ENCODE data around the gene ADRA1B.

The ADRA1B gene

DNA sequence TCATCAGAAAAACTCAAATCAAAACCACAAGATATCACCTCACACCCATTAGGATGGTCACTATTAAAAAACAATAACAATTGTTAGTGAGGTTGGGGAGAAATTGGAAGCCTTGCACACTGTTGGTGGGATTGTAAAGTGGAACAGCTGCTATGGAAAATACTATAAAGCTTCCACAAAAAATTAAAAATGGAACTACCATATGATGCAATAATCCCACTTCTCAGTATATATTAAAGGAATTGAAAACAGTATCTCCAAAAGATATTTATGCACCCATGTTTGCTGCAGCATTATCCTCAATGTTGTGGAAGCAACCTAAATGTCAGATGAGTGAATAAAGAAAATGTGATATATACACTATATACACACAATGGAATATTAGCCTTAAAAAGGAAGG is 14.5 kb upstream of the ADRA1B start:
- TF ChIP-seq CTCF (IDR thresholded peaks at IDR 0.05; ENCODE audit: low read depth, low read length), result no peak
- no peak for DNase-seq (ENCODE audit: extremely low read depth, low read depth)

DNA sequence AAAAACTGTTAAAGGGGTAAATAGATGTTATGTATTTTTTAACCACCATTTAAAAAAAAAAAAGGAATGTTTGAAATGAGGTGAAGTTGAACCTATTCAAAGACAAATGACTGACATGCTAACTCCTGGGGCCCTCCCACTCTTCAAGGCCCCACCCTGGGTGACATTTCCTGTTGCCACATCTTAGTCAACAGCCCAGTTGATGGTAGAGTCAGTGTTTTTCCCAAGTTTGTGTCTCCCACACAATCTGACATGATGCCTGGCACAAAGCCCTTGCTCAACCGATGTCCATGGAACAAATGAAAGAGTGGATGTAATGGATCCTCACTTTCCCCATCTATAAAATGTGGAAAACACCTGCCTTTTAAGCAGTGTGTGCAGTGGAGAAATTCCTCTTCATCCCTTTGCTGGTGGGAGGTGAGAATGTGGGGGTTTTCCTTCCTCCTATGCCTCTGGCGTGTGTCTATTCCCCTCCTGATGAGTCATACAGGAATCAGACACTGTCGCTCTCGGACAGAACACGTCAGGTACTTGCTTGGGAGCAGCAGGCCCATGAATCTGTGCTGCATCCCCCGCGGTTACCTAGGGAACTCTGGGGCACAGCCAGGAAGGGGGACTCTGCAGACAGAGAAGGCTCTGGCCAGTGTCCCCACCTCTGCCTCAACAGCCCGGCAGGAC is 13.7 kb upstream of the ADRA1B start:
- DNase-seq (ENCODE audit: extremely low read depth, low read depth), result no peak
- no peak for TF ChIP-seq CTCF (IDR thresholded peaks at IDR 0.05; ENCODE audit: low read depth, low read length)

DNA sequence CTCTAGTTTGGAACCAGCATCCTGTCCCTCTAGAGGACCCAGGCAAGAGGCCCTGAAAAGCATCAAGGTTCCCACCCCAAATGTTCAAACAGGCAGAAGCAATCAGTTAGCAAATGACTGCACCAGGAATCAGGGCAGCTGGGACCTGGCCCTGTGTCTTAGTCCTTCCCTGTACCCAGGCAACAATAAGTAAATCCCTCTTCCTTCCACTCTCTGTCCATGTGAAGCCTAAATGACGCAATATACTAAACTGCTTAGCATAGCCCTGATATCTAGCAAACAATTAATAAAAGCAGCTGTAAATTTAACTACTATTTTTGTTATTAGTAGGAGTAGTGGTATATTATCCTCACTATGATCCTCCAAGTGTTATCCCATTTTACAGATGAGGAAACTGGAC is 13.2 kb upstream of the ADRA1B start:
- no peak for DNase-seq (ENCODE audit: extremely low read depth, low read depth)
- TF ChIP-seq CTCF (IDR thresholded peaks at IDR 0.05; ENCODE audit: low read depth, low read length), result no peak

GRCh38 chr5:159904874-159905273 is 11.4 kb upstream of the ADRA1B start:
- TF ChIP-seq CTCF (IDR thresholded peaks at IDR 0.05; ENCODE audit: low read depth, low read length), result no peak
- DNase-seq (ENCODE audit: extremely low read depth, low read depth), result no peak

DNA sequence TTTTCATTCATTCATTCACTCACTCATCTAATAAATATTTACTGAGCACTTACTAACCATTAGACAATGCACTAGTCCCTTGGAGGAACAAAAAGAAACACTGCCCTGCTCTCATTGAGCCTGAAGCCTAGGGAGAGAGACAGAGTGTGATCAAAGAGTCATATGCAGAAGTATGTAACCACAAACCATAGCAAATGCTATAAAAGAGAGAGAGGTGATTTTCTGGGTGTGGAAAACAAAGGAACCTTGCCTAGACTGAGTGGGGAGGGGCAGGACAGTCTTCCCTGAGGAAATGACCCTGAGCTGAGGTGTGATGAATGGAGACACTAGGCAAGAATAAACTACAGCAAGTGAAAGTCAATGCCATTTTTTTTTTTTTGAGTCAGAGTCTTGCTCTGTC is 10.8 kb upstream of the ADRA1B start:
- TF ChIP-seq CTCF (IDR thresholded peaks at IDR 0.05; ENCODE audit: low read depth, low read length), result no peak
- DNase-seq (ENCODE audit: extremely low read depth, low read depth), result no peak

GRCh38 chr5:159906463-159906862 is 9.8 kb upstream of the ADRA1B start:
- TF ChIP-seq CTCF (IDR thresholded peaks at IDR 0.05; ENCODE audit: low read depth, low read length), result no peak
- no peak for DNase-seq (ENCODE audit: extremely low read depth, low read depth)

DNA sequence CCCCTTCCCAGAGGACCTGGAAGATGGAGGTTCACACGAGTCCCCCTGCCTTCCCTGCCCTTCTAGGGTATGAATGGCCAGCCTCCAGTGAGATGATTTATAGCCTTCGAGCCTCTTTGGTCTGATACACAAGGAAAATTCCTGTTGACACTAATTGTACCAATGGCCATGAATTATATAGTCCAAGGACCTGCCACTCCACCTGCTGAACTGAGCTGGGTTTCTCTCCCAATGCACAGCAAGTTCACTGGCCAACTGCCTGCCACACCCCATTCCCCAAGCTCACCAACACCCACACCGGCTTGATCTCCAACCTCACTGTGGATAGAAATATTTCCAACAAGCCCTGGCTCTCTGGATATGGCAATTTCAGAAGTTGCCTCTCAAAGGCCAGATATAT is 9.3 kb upstream of the ADRA1B start:
- no peak for TF ChIP-seq CTCF (IDR thresholded peaks at IDR 0.05; ENCODE audit: low read depth, low read length)
- DNase-seq (ENCODE audit: extremely low read depth, low read depth), result no peak

Measured in AG09319 (cell line).